Measurements from ENCODE around the gene JPH3.

Gene JPH3

GRCh38 chr16:87602001-87602775 lies at the start of gene JPH3:
Gene JPH3, plus strand, starts transcription at chr16:87602508. Its CDS starts 639 bp downstream, at chr16:87603147.
- DNase-seq: no peak

- no peak for DNase-seq
Observed at GRCh38 chr16:87552772-87553573, 49.3 kb upstream of the JPH3 start.

GRCh38 chr16:87554754-87555427 lies 47.4 kb upstream of the JPH3 start:
- DNase-seq: peak in 1 of 2 donors; percentile 53

- no peak for DNase-seq
Observed at GRCh38 chr16:87555647-87556046, 46.7 kb upstream of the JPH3 start.

- DNase-seq: no peak
Observed at GRCh38 chr16:87556941-87557459, 45.3 kb upstream of the JPH3 start.

- no peak for DNase-seq
Observed at GRCh38 chr16:87558682-87559081, 43.6 kb upstream of the JPH3 start.

GRCh38 chr16:87559945-87560344 lies 42.4 kb upstream of the JPH3 start:
- DNase-seq: no peak

- DNase-seq: peak; percentile 9 to 16
Observed at GRCh38 chr16:87560428-87561199, 41.7 kb upstream of the JPH3 start.

- no peak for DNase-seq
Observed at GRCh38 chr16:87561200-87562105, 40.9 kb upstream of the JPH3 start.

GRCh38 chr16:87562201-87562600 lies 40.1 kb upstream of the JPH3 start:
- DNase-seq: no peak

- no peak for DNase-seq
Observed at GRCh38 chr16:87563022-87563421, 39.3 kb upstream of the JPH3 start.

- no peak for DNase-seq
Observed at GRCh38 chr16:87563714-87564523, 38.4 kb upstream of the JPH3 start.

GRCh38 chr16:87564524-87564778 lies 37.9 kb upstream of the JPH3 start:
- no peak for DNase-seq

- no peak for DNase-seq
Observed at GRCh38 chr16:87569601-87570571, 32.4 kb upstream of the JPH3 start.

- DNase-seq: no peak
Observed at GRCh38 chr16:87570572-87570937, 31.8 kb upstream of the JPH3 start.

- DNase-seq: no peak
Observed at GRCh38 chr16:87570938-87571867, 31.1 kb upstream of the JPH3 start.

- no peak for DNase-seq
Observed at GRCh38 chr16:87571868-87572244, 30.5 kb upstream of the JPH3 start.

GRCh38 chr16:87572959-87573358 lies 29.3 kb upstream of the JPH3 start:
- DNase-seq: no peak
